ENCODE measurements around the gene UNC119B. TPM values are rescaled to one million over a fixed set of nuclear protein-coding genes. Genes with fewer than 3 reads are reported as not detected.

UNC119B gene
- total and polyA plus RNA-seq, 4 donors, result 8.6 to 43.2 (median 25.7) TPM

DNA sequence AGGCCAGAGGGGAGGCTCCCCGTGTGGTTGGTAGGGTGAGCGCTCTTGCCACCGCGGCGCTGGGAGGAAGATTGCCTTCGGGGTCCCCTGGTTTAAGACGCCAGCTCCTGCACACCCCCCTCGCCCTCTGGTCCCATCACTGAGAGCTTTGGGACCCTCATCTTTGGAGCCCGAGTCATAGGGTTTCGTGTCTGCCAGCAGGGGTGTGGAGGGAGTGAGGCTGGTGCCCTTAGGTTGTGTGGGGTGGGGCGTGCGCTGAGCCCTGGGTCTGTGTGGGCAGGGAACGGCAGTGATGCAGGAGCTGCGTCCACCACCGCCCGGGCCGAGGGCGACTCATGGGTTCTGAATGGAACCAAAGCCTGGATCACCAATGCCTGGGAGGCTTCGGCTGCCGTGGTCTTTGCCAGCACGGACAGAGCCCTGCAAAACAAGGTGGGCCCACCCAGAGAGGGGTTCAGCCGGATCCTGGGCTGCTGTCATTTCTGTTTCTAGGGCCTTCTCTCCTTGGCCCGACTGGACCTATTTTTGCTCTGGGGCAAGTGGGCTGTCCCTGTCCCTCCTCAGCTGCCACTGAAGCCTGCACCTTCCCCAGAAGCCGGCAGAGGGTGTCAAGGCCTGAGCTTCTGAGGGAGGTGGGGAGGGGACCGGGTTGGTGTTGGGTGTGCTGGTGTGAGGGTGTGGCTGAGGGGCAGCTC, 27.4 kb downstream of the UNC119B start:
- no peak for DNase-seq
- whole genome bisulfite sequencing, 2 donors, result 93 to 94% methylated on average over 25 of the region's 25 CpGs

DNA sequence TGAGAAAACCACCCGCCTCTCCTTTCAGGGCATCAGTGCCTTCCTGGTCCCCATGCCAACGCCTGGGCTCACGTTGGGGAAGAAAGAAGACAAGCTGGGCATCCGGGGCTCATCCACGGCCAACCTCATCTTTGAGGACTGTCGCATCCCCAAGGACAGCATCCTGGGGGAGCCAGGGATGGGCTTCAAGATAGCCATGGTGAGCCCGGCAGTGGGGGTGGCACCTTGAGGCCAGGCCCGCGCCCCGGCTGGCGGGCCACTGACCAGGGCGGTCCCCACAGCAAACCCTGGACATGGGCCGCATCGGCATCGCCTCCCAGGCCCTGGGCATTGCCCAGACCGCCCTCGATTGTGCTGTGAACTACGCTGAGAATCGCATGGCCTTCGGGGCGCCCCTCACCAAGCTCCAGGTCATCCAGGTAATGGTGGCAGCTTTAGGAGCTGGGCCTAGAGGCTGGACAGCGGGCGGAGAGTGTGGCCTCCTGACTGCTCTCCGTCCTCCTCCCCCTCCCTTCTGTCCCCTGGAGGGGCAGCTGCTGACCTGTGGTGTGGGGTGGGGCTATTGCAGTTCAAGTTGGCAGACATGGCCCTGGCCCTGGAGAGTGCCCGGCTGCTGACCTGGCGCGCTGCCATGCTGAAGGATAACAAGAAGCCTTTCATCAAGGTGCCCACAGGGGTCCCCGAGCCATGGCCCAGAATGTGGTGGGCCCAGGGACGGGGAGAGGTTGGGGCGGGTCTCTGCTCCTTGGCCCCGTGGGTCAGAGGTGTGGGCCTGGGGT, 28.2 kb downstream of the UNC119B start:
- DNase-seq (no peak), ATAC-seq (ENCODE audit: insufficient read depth, low FRiP score) (no peak)
- no peak overlapping the region for H3K4me3 ChIP-seq
- TF ChIP-seq, protein P1, sequence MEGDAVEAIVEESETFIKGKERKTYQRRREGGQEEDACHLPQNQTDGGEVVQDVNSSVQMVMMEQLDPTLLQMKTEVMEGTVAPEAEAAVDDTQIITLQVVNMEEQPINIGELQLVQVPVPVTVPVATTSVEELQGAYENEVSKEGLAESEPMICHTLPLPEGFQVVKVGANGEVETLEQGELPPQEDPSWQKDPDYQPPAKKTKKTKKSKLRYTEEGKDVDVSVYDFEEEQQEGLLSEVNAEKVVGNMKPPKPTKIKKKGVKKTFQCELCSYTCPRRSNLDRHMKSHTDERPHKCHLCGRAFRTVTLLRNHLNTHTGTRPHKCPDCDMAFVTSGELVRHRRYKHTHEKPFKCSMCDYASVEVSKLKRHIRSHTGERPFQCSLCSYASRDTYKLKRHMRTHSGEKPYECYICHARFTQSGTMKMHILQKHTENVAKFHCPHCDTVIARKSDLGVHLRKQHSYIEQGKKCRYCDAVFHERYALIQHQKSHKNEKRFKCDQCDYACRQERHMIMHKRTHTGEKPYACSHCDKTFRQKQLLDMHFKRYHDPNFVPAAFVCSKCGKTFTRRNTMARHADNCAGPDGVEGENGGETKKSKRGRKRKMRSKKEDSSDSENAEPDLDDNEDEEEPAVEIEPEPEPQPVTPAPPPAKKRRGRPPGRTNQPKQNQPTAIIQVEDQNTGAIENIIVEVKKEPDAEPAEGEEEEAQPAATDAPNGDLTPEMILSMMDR (IDR thresholded peaks at IDR 0.05; ENCODE audit: control extremely low read depth, extremely low read depth), result no peak
- H3K36me3 ChIP-seq (ENCODE audit: control insufficient read depth in 4 of 4, insufficient read depth in 4 of 4, low read length in 4 of 4), result peaks cover 0 to 21% (median 0%) of the 10 kb centered on the region in 4 donors
- H3K27me3 ChIP-seq (ENCODE audit: control insufficient read depth in 3 of 3, insufficient read depth in 3 of 3, low read length in 2 of 3), result no peaks in the 10 kb centered on the region
- no peak overlapping the region for H3K27ac ChIP-seq (ENCODE audit: low read depth in 1 of 2, low read length in 1 of 2)
- WGBS, 2 donors, result 93 to 94% methylated on average over 31 of the region's 31 CpGs
- H3K4me1 ChIP-seq (ENCODE audit: control insufficient read depth in 5 of 5, insufficient read depth in 5 of 5, low read length in 5 of 5), result no peaks in the 10 kb centered on the region
- no peak overlapping the region for H3K9ac ChIP-seq (ENCODE audit: insufficient read depth in 1 of 2, low read length in 2 of 2)
- no peaks in the 10 kb centered on the region for H3K9me3 ChIP-seq (ENCODE audit: control insufficient read depth in 4 of 4, insufficient read depth in 3 of 4, low read length in 3 of 4)

More for the DNA sequence above, 27.4 kb downstream of the UNC119B start:
- TF ChIP-seq, protein P1 (IDR thresholded peaks at IDR 0.05; ENCODE audit: control extremely low read depth, extremely low read depth), result no peak
- Histone ChIP-seq H3K9me3 (ENCODE audit: control insufficient read depth in 4 of 4, insufficient read depth in 3 of 4, low read length in 3 of 4) (no peaks in the 10 kb centered on the region), H3K27me3 (ENCODE audit: control insufficient read depth in 3 of 3, insufficient read depth in 3 of 3, low read length in 2 of 3) (no peaks in the 10 kb centered on the region), H3K36me3 (ENCODE audit: control insufficient read depth in 4 of 4, insufficient read depth in 4 of 4, low read length in 4 of 4) (peaks cover 0 to 21% (median 0%) of the 10 kb centered on the region in 4 donors), H3K4me1 (ENCODE audit: control insufficient read depth in 5 of 5, insufficient read depth in 5 of 5, low read length in 5 of 5) (no peaks in the 10 kb centered on the region), H3K27ac (ENCODE audit: low read depth in 1 of 2, low read length in 1 of 2) (no peak overlapping the region), H3K4me3 (no peak overlapping the region), H3K9ac (ENCODE audit: insufficient read depth in 1 of 2, low read length in 2 of 2) (no peak overlapping the region)
- ATAC-seq (ENCODE audit: insufficient read depth, low FRiP score), result no peak

DNA sequence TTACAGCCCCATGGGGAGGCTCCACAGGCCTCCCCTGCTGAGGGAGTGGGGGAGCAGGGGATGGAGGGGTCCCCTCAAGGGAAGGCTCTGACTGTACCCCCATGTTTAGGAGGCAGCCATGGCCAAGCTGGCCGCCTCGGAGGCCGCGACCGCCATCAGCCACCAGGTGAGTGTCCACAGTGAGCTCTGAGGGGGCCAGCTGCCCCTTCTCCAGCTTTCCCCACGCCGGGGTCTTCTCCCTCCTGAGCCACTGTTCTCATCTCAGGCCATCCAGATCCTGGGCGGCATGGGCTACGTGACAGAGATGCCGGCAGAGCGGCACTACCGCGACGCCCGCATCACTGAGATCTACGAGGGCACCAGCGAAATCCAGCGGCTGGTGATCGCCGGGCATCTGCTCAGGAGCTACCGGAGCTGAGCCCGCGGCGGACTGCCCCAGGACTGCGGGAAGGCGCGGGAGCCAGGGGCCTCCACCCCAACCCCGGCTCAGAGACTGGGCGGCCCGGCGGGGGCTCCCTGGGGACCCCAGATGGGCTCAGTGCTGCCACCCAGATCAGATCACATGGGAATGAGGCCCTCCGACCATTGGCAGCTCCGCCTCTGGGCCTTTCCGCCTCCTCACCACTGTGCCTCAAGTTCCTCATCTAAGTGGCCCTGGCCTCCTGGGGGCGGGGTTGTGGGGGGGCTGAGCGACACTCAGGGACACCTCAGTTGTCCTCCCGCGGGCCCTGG, 28.9 kb downstream of the UNC119B start:
- WGBS, 2 donors, result 96 to 97% methylated on average over 38 of the region's 38 CpGs
- Histone ChIP-seq H3K9me3 (ENCODE audit: control insufficient read depth in 4 of 4, insufficient read depth in 3 of 4, low read length in 3 of 4) (no peaks in the 10 kb centered on the region), H3K4me1 (ENCODE audit: control insufficient read depth in 5 of 5, insufficient read depth in 5 of 5, low read length in 5 of 5) (no peaks in the 10 kb centered on the region), H3K9ac (ENCODE audit: insufficient read depth in 1 of 2, low read length in 2 of 2) (no peak overlapping the region), H3K27ac (ENCODE audit: low read depth in 1 of 2, low read length in 1 of 2) (no peak overlapping the region), H3K4me3 (no peak overlapping the region), H3K36me3 (ENCODE audit: control insufficient read depth in 4 of 4, insufficient read depth in 4 of 4, low read length in 4 of 4) (peaks cover 0 to 21% (median 0%) of the 10 kb centered on the region in 4 donors), H3K27me3 (ENCODE audit: control insufficient read depth in 3 of 3, insufficient read depth in 3 of 3, low read length in 2 of 3) (no peaks in the 10 kb centered on the region)
- TF ChIP-seq, protein P1 (IDR thresholded peaks at IDR 0.05; ENCODE audit: control extremely low read depth, extremely low read depth), result no peak
- DNase-seq, result no peak
- ATAC-seq (ENCODE audit: insufficient read depth, low FRiP score), result no peak
